GM21423 (cell line): ENCODE measurements around the gene RRP12.
"Not testable (repeated sequence)": the region's sequence is repeated elsewhere in the genome, so short reads cannot be mapped to it uniquely, and the experiment has no call there.

ENCODE experiments used
- ATAC-seq: cut with Tn5 transposase; IDR thresholded peaks from one replicate; pipeline ENCODE4 v1.9.1; 2021; ENCODE audit warnings: mild to moderate bottlenecking, moderate library complexity; ENCODE audit not compliant: unreplicated experiment

The RRP12 gene

GRCh38 chr10:97408496-97408992 lies 7.4 kb upstream of the RRP12 start:
- ATAC-seq, result no peak

- ATAC-seq, result no peak
These were observed 6.8 kb upstream of the RRP12 start for GRCh38 chr10:97407952-97408248.

GRCh38 chr10:97407211-97407951 lies 6.2 kb upstream of the RRP12 start:
- ATAC-seq, result peak; percentile 82

GRCh38 chr10:97406483-97406882 lies 5.3 kb upstream of the RRP12 start:
- ATAC-seq, result not testable (repeated sequence)

- no peak for ATAC-seq
These were observed 4.9 kb upstream of the RRP12 start for GRCh38 chr10:97406064-97406463.

GRCh38 chr10:97404044-97404443 lies 2.9 kb upstream of the RRP12 start:
- ATAC-seq, result no peak

- ATAC-seq, result no peak
These were observed 347 bp upstream of the RRP12 start for GRCh38 chr10:97401455-97401919.

- no peak for ATAC-seq
These were observed 1.1 kb downstream of the RRP12 start for GRCh38 chr10:97399843-97400545.

- no peak for ATAC-seq
These were observed 5.1 kb downstream of the RRP12 start for GRCh38 chr10:97396056-97396455.

- no peak for ATAC-seq
These were observed 8.0 kb downstream of the RRP12 start for GRCh38 chr10:97393034-97393573.

- no peak for ATAC-seq
These were observed 11.0 kb downstream of the RRP12 start for GRCh38 chr10:97390091-97390490.

- no peak for ATAC-seq
These were observed 13.0 kb downstream of the RRP12 start for GRCh38 chr10:97388152-97388551.

GRCh38 chr10:97385565-97385964 lies 15.6 kb downstream of the RRP12 start:
- ATAC-seq, result no peak

GRCh38 chr10:97384641-97385040 lies 16.5 kb downstream of the RRP12 start:
- no peak for ATAC-seq

GRCh38 chr10:97384156-97384555 lies 17.0 kb downstream of the RRP12 start:
- no peak for ATAC-seq

GRCh38 chr10:97383159-97383558 lies 18.0 kb downstream of the RRP12 start:
- no peak for ATAC-seq

GRCh38 chr10:97381626-97382025 lies 19.5 kb downstream of the RRP12 start:
- ATAC-seq, result no peak

GRCh38 chr10:97380516-97380915 lies 20.6 kb downstream of the RRP12 start:
- ATAC-seq, result no peak

GRCh38 chr10:97378933-97379921 lies 21.9 kb downstream of the RRP12 start:
- ATAC-seq, result no peak

GRCh38 chr10:97376413-97376812 lies 24.7 kb downstream of the RRP12 start:
- no peak for ATAC-seq

GRCh38 chr10:97373456-97373855 lies 27.7 kb downstream of the RRP12 start:
- ATAC-seq, result no peak
